ENCODE measurements around the gene MAPK1IP1L.

DNA sequence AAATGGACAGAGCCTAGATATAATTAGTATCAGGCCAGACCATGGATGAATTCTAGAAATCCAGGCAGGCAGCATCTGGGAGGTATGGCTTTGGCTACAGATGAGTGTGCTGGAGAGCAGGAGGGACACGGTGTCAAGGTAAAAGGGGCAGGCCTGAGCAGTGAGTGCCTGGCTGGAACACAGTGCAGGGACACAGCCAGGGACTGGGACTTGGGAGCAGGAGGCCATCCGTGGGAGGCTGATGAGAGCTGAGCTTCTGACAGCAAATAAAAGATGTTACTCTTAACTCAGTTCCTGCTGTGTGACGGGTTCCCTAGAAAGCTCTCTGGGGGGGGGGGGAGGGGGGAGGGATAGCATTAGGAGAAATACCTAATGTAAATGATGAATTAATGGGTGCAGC is 64.0 kb downstream of the MAPK1IP1L start:
- no peak for TF ChIP-seq POLR2A (IDR thresholded peaks at IDR 0.05)
- TF ChIP-seq, protein P1, sequence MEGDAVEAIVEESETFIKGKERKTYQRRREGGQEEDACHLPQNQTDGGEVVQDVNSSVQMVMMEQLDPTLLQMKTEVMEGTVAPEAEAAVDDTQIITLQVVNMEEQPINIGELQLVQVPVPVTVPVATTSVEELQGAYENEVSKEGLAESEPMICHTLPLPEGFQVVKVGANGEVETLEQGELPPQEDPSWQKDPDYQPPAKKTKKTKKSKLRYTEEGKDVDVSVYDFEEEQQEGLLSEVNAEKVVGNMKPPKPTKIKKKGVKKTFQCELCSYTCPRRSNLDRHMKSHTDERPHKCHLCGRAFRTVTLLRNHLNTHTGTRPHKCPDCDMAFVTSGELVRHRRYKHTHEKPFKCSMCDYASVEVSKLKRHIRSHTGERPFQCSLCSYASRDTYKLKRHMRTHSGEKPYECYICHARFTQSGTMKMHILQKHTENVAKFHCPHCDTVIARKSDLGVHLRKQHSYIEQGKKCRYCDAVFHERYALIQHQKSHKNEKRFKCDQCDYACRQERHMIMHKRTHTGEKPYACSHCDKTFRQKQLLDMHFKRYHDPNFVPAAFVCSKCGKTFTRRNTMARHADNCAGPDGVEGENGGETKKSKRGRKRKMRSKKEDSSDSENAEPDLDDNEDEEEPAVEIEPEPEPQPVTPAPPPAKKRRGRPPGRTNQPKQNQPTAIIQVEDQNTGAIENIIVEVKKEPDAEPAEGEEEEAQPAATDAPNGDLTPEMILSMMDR (IDR thresholded peaks at IDR 0.05), result no peak
